ENCODE data around the gene SLCO2A1.

- TF ChIP-seq EZH2 (IDR thresholded peaks at IDR 0.05; ENCODE audit: borderline replicate concordance, insufficient read depth, low read depth, low read length, poor library complexity, severe bottlenecking) (no peak), CTCF (IDR thresholded peaks at IDR 0.05) (no peak)
Measured at GRCh38 chr3:133878518-133878917, 151.2 kb downstream of the SLCO2A1 start.
